GM19035 (cell line): Measurements from ENCODE around the gene LAGE3.
"Not testable (repeated sequence)": the region's sequence is repeated elsewhere in the genome, so short reads cannot be mapped to it uniquely, and the experiment has no call there.

Source experiments
- ATAC-seq: cut with Tn5 transposase; IDR thresholded peaks from one replicate; pipeline ENCODE4 v1.9.1; 2021; ENCODE audit not compliant: unreplicated experiment

Gene LAGE3

GRCh38 chrX:154502098-154502497 is 23.0 kb upstream of the LAGE3 start:
- no peak for ATAC-seq

- not testable (repeated sequence) for ATAC-seq
Observed at GRCh38 chrX:154501423-154501822, 22.3 kb upstream of the LAGE3 start.

GRCh38 chrX:154496591-154497137 is 17.6 kb upstream of the LAGE3 start:
- not testable (repeated sequence) for ATAC-seq

GRCh38 chrX:154495472-154495922 is 16.4 kb upstream of the LAGE3 start:
- ATAC-seq, result no peak

GRCh38 chrX:154494715-154495114 is 15.6 kb upstream of the LAGE3 start:
- no peak for ATAC-seq

- peak; percentile 76 for ATAC-seq
Observed at GRCh38 chrX:154490414-154491083, 11.5 kb upstream of the LAGE3 start, which contains the start of gene SLC10A3. Gene SLC10A3, minus strand, starts transcription at chrX:154490629. Its CDS starts 1,689 bp downstream, at chrX:154488940.

- ATAC-seq, result peak; percentile 30
Observed at GRCh38 chrX:154490021-154490413, 10.9 kb upstream of the LAGE3 start.

GRCh38 chrX:154489182-154489581 is 10.1 kb upstream of the LAGE3 start:
- ATAC-seq, result no peak

GRCh38 chrX:154488336-154489075 is 9.4 kb upstream of the LAGE3 start:
- no peak for ATAC-seq

GRCh38 chrX:154487518-154488290 is 8.6 kb upstream of the LAGE3 start:
- ATAC-seq, result no peak

- ATAC-seq, result no peak
Observed at GRCh38 chrX:154486396-154487207, 7.5 kb upstream of the LAGE3 start, which contains the start of gene UBL4A. Gene UBL4A, minus strand, starts transcription at chrX:154486615. Its CDS starts 31 bp downstream, at chrX:154486584.

- ATAC-seq, result no peak
Observed at GRCh38 chrX:154486052-154486395, 6.9 kb upstream of the LAGE3 start.

- no peak for ATAC-seq
Observed at GRCh38 chrX:154485150-154486051, 6.3 kb upstream of the LAGE3 start.

GRCh38 chrX:154484255-154485149 is 5.4 kb upstream of the LAGE3 start:
- no peak for ATAC-seq

- no peak for ATAC-seq
Observed at GRCh38 chrX:154483325-154483724, 4.2 kb upstream of the LAGE3 start.

GRCh38 chrX:154482786-154483185 is 3.7 kb upstream of the LAGE3 start:
- no peak for ATAC-seq

GRCh38 chrX:154481911-154482601 is 3.0 kb upstream of the LAGE3 start:
- ATAC-seq, result no peak

- ATAC-seq, result no peak
Observed at GRCh38 chrX:154481195-154481594, 2.1 kb upstream of the LAGE3 start.
